GM21367 (cell line): ENCODE measurements around the gene TLR9.

Experiments used
- ATAC-seq: cut with Tn5 transposase; IDR thresholded peaks from one replicate; pipeline ENCODE4 v1.9.1; 2021; ENCODE audit not compliant: unreplicated experiment

TLR9 gene

DNA sequence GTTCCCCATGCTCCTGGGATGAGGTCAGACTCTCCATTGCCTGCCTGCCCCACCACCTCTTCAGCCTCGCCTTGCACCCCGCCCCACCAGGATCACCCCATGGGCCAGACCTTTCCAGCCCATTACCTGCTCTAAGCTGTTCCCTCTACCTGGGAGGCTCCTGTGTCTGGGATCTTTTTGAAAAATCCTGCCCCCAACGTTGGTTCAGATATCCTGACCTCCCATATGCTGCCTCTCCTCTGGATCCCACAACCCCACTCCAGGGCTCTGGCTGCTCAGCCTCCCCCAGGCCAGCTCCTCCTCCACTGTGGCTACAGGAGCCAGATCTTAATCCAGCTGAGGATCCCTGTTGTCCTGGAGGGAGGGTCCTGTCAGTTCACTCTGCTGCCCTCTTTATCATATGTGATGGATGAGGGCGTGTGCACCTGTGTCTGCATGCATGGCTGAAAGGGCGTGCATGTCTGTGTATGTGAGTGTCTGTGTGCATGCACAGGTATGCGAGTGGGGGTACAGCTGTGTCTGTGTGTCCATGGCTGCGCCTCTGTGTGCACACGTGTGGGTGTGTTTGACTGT is 49.2 kb downstream of the TLR9 start:
- no peak for ATAC-seq

GRCh38 chr3:52175416-52176179 is 49.8 kb downstream of the TLR9 start:
- no peak for ATAC-seq

DNA sequence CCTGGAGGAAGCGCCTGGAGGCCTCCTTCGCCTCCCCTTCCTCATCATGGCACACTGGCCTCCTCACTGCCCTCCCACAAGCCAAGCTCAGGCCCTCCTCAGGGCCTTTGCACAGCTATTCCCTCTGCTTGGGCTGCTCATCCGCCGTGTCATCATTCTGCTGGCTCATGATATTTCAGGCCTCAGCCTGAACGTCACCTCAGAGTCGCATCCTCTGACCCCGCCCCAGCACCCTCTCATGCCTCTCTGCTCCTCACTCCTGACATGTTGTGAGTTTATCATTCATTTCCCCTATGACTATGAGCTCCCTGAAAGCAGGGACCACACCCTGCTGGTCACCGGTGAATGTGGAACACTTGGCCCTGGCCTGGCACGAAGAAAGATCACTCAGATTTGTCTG is 50.5 kb downstream of the TLR9 start:
- ATAC-seq, result no peak

- no peak for ATAC-seq
Observed at GRCh38 chr3:52173101-52173500, 52.3 kb downstream of the TLR9 start.

- ATAC-seq, result no peak
Observed at GRCh38 chr3:52172262-52172757, 53.1 kb downstream of the TLR9 start.

DNA sequence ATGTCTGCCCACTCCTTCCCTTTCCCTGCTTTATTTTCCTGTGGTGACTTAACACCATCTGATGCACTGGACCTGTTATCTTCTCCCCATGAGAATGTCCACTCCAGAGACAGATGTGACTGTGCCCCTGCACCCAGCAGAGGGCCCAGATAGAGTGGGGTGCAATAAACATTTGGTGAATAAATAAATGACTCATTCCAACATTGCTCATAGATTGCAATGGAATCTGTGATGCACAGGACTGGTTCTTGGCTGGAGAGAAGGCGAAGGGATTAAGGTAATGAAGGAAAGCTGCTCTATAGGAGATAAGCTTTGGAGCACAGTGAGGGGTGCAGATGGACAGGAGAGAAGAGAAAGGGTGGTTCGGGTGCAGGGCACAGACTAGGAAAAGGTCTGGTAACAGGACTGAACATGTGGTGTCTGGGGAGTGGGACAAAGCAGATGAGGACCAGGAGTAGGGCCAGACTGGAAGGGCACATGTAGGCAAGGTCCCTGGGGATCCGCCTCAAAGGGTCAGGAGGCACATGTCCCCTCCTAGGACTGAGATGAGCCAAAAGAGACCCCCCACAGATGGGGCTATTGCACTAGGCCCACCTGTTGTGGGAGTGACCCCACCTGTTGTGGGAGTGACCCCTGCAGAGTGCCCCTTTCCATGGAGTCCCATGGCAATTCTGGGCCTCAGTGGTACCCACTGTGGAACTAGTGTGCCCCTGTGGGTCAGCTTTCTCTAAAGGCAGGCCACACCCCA is 53.8 kb downstream of the TLR9 start:
- ATAC-seq, result no peak
